Cardiac muscle cell (in vitro differentiated cells and primary cell): ENCODE measurements around the gene C4BPA. TPM values are rescaled to one million over a fixed set of nuclear protein-coding genes. Genes with fewer than 3 reads are reported as not detected.
A peak's percentile ranks its signal among the peaks of the same experiment; 100 is the strongest.

Source experiments
- DNase-seq, 2 donors: peaks; one replicate each; pipeline versions ENCODE4 v3.0.0 to v3.0.0-alpha.2; 2010 to 2017; ENCODE audit warnings: low read depth in 1 of 2, low spot score in 1 of 2
- H3K27ac ChIP-seq: fragments of 200-600 bp; sonication (generic); 2 replicates; pipeline ENCODE4 v1.5.1; 2016
- H3K27me3 ChIP-seq: fragments of 200-600 bp; sonication (generic); 2 replicates; pipeline ENCODE4 v1.6.0; 2016; ENCODE audit warnings: control low read depth
- H3K36me3 ChIP-seq: fragments of 200-600 bp; sonication (generic); 2 replicates; pipeline ENCODE4 v1.5.1; 2016; ENCODE audit warnings: control low read depth
- H3K4me1 ChIP-seq: fragments of 200-600 bp; sonication (generic); 2 replicates; pipeline ENCODE4 v1.8.1; 2017; ENCODE audit warnings: low read depth, mild to moderate bottlenecking, mixed run types
- H3K4me3 ChIP-seq: fragments of 200-600 bp; sonication (generic); 2 replicates; pipeline ENCODE4 v1.5.1; 2016; ENCODE audit warnings: mild to moderate bottlenecking
- H3K9me3 ChIP-seq: fragments of 200-600 bp; sonication (generic); 2 replicates; pipeline ENCODE4 v1.5.1; 2017; ENCODE audit warnings: low read depth, mild to moderate bottlenecking, control low read depth
- polyA plus RNA-seq: library from polyadenylated mRNA; unstranded; fragments of >200 nt; fragmentation: Nextera tagmentation; extraction: Ambion mirVana; gene quantifications from 2 replicates; pipeline ENCODE4 v1.2.1, GENCODE V29; 2016
- total RNA-seq: library from RNA; depleted of rRNA; stranded (reverse); fragments of >200 nt; gene quantifications from 2 replicates; pipeline ENCODE4 v1.2.3, GENCODE V29; 2016
- TF ChIP-seq, protein P1 (sequence below): IDR thresholded peaks from 2 replicates; pipeline ENCODE4 v1.5.1; 2012; ENCODE audit warnings: low read depth, mild to moderate bottlenecking, low read length

C4BPA gene
- total and polyA plus RNA-seq, 2 experiments from 2014 or later = not detected

DNA sequence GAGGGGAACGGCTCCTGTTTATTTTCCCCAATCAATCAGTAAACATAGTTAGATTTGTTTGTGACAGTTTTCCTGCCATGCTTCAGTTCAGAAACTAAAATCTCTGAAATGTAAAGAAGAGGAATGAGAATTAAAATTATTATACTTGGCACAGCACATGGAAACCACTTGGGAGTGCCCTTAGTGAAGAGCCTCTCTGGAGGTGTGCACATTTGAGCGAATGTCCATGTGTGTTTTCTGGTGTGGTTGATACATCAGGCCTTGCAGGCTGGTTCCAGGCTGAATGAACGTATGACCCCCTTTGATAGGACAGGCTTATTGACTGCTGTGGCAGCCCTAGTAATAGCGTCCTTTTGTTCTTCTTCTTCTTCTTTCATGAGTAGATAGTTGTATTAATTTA lies 27.1 kb downstream of the C4BPA start:
- Histone ChIP-seq H3K27ac (no peak overlapping the region), H3K9me3 (no peaks in the 10 kb centered on the region), H3K4me1 (no peaks in the 10 kb centered on the region), H3K4me3 (no peak overlapping the region), H3K27me3 (no peaks in the 10 kb centered on the region), H3K36me3 (no peaks in the 10 kb centered on the region)
- no peak for DNase-seq
- TF ChIP-seq, protein P1, sequence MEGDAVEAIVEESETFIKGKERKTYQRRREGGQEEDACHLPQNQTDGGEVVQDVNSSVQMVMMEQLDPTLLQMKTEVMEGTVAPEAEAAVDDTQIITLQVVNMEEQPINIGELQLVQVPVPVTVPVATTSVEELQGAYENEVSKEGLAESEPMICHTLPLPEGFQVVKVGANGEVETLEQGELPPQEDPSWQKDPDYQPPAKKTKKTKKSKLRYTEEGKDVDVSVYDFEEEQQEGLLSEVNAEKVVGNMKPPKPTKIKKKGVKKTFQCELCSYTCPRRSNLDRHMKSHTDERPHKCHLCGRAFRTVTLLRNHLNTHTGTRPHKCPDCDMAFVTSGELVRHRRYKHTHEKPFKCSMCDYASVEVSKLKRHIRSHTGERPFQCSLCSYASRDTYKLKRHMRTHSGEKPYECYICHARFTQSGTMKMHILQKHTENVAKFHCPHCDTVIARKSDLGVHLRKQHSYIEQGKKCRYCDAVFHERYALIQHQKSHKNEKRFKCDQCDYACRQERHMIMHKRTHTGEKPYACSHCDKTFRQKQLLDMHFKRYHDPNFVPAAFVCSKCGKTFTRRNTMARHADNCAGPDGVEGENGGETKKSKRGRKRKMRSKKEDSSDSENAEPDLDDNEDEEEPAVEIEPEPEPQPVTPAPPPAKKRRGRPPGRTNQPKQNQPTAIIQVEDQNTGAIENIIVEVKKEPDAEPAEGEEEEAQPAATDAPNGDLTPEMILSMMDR = no peak

DNA sequence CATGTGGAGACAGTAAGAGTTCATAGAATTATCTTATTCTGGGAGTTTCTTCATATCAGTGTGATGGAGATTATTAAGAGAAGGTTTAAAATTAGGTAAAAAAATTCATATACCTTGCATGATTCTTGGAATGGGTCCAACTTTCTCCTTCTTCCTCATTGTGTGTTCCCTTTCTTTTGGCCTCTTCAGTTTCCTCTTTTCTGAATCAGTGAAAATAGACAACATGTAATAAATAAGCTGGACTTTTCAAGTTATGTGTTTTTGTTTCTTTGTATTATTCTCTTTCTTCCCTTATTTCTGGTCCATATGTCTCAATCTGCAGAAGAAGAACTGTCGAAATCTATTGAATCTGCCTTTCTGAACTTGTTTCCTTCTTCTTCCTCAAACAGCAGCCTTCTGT lies 30.5 kb downstream of the C4BPA start:
- TF ChIP-seq, protein P1 = no peak
- H3K36me3 ChIP-seq = no peaks in the 10 kb centered on the region
- no peaks in the 10 kb centered on the region for H3K27me3 ChIP-seq
- no peaks in the 10 kb centered on the region for H3K9me3 ChIP-seq
- H3K27ac ChIP-seq = no peak overlapping the region
- DNase-seq = no peak
- no peak overlapping the region for H3K4me3 ChIP-seq
- H3K4me1 ChIP-seq = no peaks in the 10 kb centered on the region

DNA sequence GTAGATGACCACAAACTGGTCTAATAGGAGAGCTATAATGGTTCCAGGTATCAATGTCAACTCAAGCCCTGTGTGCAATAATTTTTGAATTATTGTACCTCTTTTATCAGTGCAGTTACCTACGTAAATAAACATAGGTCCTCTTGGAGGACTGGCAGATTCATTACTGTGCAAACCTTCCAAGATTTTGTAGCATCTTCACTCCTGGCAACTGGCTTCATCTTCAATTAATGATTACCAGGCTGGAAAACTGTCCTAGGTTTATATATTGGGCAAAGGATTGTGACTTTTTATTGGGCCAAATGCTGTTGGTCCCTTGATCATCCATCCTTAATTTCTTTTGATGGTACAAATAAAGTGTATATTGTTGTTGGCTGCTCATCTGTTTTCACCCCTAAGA lies 35.6 kb downstream of the C4BPA start:
- no peak overlapping the region for H3K27ac ChIP-seq
- no peak for DNase-seq
- H3K4me1 ChIP-seq = no peaks in the 10 kb centered on the region
- H3K27me3 ChIP-seq = no peaks in the 10 kb centered on the region
- H3K36me3 ChIP-seq = no peaks in the 10 kb centered on the region
- TF ChIP-seq, protein P1 = no peak
- no peaks in the 10 kb centered on the region for H3K9me3 ChIP-seq
- H3K4me3 ChIP-seq = no peak overlapping the region

DNA sequence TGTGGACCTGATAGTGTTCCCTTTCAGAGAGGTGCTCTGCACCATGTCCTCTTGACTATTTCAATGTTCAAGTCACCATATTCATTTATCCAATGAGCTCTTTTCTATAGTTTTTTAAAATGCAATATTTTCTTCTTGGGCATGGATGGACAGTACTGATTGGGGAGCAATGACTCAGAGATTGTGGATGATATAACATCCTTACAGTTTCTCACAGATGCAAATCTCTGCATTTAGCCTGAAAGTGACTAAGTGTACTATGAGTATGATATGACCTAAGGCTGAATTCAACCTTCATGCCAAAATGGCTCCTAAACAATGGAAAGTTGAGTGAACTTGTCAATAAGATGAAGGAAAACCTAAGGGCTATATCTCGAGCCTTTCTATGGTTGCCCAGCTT lies 36.5 kb downstream of the C4BPA start:
- no peak for DNase-seq
- H3K4me3 ChIP-seq = no peak overlapping the region
- H3K27ac ChIP-seq = no peak overlapping the region
- TF ChIP-seq, protein P1 = no peak
- H3K36me3 ChIP-seq = no peaks in the 10 kb centered on the region
- H3K4me1 ChIP-seq = no peaks in the 10 kb centered on the region
- no peaks in the 10 kb centered on the region for H3K9me3 ChIP-seq
- H3K27me3 ChIP-seq = no peaks in the 10 kb centered on the region

DNA sequence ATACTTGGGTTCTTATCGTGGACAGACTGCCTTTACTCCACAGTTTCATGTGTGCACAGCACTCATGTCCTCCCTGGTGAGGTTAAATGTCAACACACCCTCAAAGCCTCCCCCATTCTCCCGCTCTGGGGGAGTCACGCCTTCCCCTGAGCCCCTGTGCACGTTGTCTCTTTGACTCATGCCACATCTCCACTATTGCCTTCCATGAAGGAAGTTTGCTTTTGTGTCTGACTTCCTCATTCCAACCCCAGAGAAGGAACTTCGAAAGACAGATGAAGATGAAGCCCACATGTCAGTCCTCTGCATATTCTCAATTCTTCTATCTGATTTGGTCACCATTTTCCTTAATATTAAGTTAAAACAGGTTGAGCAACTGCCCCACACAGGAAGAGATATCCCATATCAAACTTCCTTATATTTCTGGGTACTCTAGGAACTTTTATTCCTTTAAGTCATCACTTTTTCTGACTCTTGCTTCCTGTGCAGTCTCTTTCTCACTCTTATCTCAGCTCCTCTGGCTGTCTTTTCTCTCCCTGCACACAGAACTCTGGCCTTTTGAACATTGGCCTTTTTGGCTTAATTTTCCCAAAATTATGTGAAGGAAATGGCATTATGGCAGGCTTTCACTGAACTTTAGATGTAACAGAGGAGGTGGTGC lies 41.5 kb downstream of the C4BPA start:
- DNase-seq = peak in 1 of 2 donors; percentile 6
- Histone ChIP-seq H3K4me1 (no peaks in the 10 kb centered on the region), H3K27me3 (no peaks in the 10 kb centered on the region), H3K36me3 (no peaks in the 10 kb centered on the region), H3K27ac (no peak overlapping the region), H3K4me3 (no peak overlapping the region), H3K9me3 (no peaks in the 10 kb centered on the region)
- TF ChIP-seq, protein P1 = no peak

DNA sequence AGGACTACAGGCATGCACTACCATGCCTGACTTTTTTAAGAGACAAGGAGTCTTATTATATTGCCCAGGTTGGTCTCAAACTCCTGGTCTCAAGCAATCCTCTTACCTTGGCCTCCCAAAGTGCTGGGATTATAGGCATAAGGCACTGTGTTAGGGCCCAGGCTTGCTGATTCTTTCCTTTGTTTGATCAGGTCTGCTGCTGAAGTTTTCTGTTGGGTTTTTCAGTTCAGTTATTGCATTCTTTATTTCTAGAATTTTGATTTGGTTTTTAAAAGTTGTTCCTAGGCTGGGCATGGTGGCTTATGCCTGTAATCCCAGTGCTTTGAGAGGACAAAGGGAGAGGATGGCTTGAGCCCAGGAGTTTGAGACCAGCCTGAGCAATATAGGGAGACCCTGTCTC lies 47.9 kb downstream of the C4BPA start:
- H3K36me3 ChIP-seq = no peaks in the 10 kb centered on the region
- DNase-seq = no peak
- no peak overlapping the region for H3K4me3 ChIP-seq
- H3K4me1 ChIP-seq = no peaks in the 10 kb centered on the region
- H3K27ac ChIP-seq = no peak overlapping the region
- TF ChIP-seq, protein P1 = no peak
- H3K9me3 ChIP-seq = no peaks in the 10 kb centered on the region
- H3K27me3 ChIP-seq = no peaks in the 10 kb centered on the region
